MM.1S (cell line): ENCODE measurements around the gene SLC35E4.

Source experiments
- DNase-seq: peaks from one replicate; pipeline ENCODE4 v3.0.0-alpha.2; 2015
- H2AFZ ChIP-seq: fragments of 300-600 bp; sonication (generic); 2 replicates; pipeline ENCODE4 v1.6.0; 2016; ENCODE audit warnings: antibody characterized with exemption, low read length
- H3F3A ChIP-seq: fragments of 300-600 bp; sonication (generic); 2 replicates; pipeline ENCODE4 v1.6.1; 2016; ENCODE audit warnings: mild to moderate bottlenecking, antibody characterized with exemption, low read length, moderate library complexity, mixed read lengths; ENCODE audit not compliant: insufficient read depth
- H3K27ac ChIP-seq: fragments of 300-600 bp; sonication (generic); 2 replicates; pipeline ENCODE4 v1.5.1; 2016; ENCODE audit warnings: mild to moderate bottlenecking, low read length
- H3K27me3 ChIP-seq: fragments of 300-600 bp; sonication (generic); replicated peaks from 2 replicates; pipeline ENCODE4 v1.6.0; 2016; ENCODE audit warnings: low read length; ENCODE audit not compliant: insufficient read depth
- H3K36me3 ChIP-seq: fragments of 300-600 bp; sonication (generic); replicated peaks from 2 replicates; pipeline ENCODE4 v1.6.1; 2016; ENCODE audit warnings: mild to moderate bottlenecking, low read length, mixed read lengths; ENCODE audit not compliant: insufficient read depth
- H3K4me1 ChIP-seq: fragments of 300-600 bp; sonication (generic); 2 replicates; pipeline ENCODE4 v1.6.1; 2016; ENCODE audit warnings: low read length, mixed read lengths
- H3K4me2 ChIP-seq: fragments of 300-600 bp; sonication (generic); 2 replicates; pipeline ENCODE4 v1.6.0; 2016; ENCODE audit warnings: low read depth, low read length
- H3K4me3 ChIP-seq: fragments of 300-600 bp; sonication (generic); 2 replicates; pipeline ENCODE4 v1.5.1; 2016; ENCODE audit warnings: low read length, mixed read lengths
- H3K79me2 ChIP-seq: fragments of 300-600 bp; sonication (generic); 2 replicates; pipeline ENCODE4 v1.6.1; 2016; ENCODE audit warnings: mixed run types, low read length, mixed read lengths
- H3K9ac ChIP-seq: fragments of 300-600 bp; sonication (generic); 2 replicates; pipeline ENCODE4 v1.6.1; 2016; ENCODE audit warnings: low read length, mixed read lengths
- H3K9me2 ChIP-seq: fragments of 300-600 bp; sonication (generic); replicated peaks from 2 replicates; pipeline ENCODE4 v1.6.1; 2016; ENCODE audit warnings: mild to moderate bottlenecking, low read length, mixed read lengths; ENCODE audit not compliant: insufficient read depth
- H3K9me3 ChIP-seq: fragments of 300-600 bp; sonication (generic); replicated peaks from 2 replicates; pipeline ENCODE4 v1.6.1; 2016; ENCODE audit warnings: mild to moderate bottlenecking, low read length, mixed read lengths; ENCODE audit not compliant: insufficient read depth
- H4K20me1 ChIP-seq: fragments of 300-600 bp; sonication (generic); 2 replicates; pipeline ENCODE4 v1.6.1; 2016; ENCODE audit warnings: mild to moderate bottlenecking, low read length, moderate library complexity, mixed read lengths; ENCODE audit not compliant: insufficient read depth
- EZH2 ChIP-seq: fragments of 300-600 bp; sonication (generic); optimal IDR thresholded peaks from 2 replicates; pipeline ENCODE3; 2017; ENCODE audit warnings: low read depth, mild to moderate bottlenecking, antibody characterized with exemption, low read length, mixed read lengths
- EZH2phosphoT487 ChIP-seq: fragments of 300-600 bp; sonication (generic); IDR thresholded peaks from 2 replicates; pipeline ENCODE4 v1.6.1; 2018; ENCODE audit warnings: antibody characterized with exemption, low read length
- TF ChIP-seq, protein P1 (sequence below): fragments of 300-600 bp; sonication (generic); IDR thresholded peaks from 2 replicates; pipeline ENCODE4 v1.5.1; 2016; ENCODE audit warnings: antibody characterized with exemption, low read length, mixed read lengths

Gene SLC35E4

DNA sequence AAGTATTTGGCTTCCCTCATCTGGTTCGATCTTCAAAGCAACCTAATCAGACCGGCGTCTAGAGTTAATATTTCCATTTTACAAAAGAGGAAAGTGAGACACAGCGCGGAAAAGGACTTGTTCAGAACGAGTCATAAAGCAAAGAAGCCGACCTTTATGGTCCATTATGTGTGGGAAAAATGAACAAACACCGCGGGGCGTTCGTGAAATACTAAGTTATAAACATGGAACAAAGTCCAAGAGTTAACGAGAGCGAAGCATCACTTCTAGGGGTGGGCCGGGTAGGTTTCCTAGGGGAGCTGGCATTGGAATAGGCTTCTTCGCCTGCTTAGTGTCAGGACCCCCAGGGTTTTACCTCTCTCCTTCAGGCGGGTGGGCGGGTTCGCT lies 31.5 kb downstream of the SLC35E4 start:
- peak overlapping the region; percentile 95 for H2AFZ ChIP-seq
- H3K36me3 ChIP-seq, result no peaks in the 10 kb centered on the region
- H3K9me3 ChIP-seq, result no peaks in the 10 kb centered on the region
- no peaks in the 10 kb centered on the region for H4K20me1 ChIP-seq
- H3K27me3 ChIP-seq, result peaks cover 8% of the 10 kb centered on the region
- H3K9ac ChIP-seq, result peak overlapping the region; percentile 46; the same call in 1 of the 2 replicates
- H3K9me2 ChIP-seq, result no peaks in the 10 kb centered on the region
- TF ChIP-seq EZH2phosphoT487 (no peak), EZH2 (no peak)
- TF ChIP-seq, protein P1, sequence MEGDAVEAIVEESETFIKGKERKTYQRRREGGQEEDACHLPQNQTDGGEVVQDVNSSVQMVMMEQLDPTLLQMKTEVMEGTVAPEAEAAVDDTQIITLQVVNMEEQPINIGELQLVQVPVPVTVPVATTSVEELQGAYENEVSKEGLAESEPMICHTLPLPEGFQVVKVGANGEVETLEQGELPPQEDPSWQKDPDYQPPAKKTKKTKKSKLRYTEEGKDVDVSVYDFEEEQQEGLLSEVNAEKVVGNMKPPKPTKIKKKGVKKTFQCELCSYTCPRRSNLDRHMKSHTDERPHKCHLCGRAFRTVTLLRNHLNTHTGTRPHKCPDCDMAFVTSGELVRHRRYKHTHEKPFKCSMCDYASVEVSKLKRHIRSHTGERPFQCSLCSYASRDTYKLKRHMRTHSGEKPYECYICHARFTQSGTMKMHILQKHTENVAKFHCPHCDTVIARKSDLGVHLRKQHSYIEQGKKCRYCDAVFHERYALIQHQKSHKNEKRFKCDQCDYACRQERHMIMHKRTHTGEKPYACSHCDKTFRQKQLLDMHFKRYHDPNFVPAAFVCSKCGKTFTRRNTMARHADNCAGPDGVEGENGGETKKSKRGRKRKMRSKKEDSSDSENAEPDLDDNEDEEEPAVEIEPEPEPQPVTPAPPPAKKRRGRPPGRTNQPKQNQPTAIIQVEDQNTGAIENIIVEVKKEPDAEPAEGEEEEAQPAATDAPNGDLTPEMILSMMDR, result no peak
- H3F3A ChIP-seq, result no peaks in the 10 kb centered on the region
- no peaks in the 10 kb centered on the region; the same call in 1 of the 2 replicates for H3K4me1 ChIP-seq
- peak overlapping the region; percentile 99 for H3K4me2 ChIP-seq
- peak overlapping the region; percentile 83 for H3K4me3 ChIP-seq
- DNase-seq, result no peak
- H3K27ac ChIP-seq, result no peak overlapping the region
- no peaks in the 10 kb centered on the region for H3K79me2 ChIP-seq

DNA sequence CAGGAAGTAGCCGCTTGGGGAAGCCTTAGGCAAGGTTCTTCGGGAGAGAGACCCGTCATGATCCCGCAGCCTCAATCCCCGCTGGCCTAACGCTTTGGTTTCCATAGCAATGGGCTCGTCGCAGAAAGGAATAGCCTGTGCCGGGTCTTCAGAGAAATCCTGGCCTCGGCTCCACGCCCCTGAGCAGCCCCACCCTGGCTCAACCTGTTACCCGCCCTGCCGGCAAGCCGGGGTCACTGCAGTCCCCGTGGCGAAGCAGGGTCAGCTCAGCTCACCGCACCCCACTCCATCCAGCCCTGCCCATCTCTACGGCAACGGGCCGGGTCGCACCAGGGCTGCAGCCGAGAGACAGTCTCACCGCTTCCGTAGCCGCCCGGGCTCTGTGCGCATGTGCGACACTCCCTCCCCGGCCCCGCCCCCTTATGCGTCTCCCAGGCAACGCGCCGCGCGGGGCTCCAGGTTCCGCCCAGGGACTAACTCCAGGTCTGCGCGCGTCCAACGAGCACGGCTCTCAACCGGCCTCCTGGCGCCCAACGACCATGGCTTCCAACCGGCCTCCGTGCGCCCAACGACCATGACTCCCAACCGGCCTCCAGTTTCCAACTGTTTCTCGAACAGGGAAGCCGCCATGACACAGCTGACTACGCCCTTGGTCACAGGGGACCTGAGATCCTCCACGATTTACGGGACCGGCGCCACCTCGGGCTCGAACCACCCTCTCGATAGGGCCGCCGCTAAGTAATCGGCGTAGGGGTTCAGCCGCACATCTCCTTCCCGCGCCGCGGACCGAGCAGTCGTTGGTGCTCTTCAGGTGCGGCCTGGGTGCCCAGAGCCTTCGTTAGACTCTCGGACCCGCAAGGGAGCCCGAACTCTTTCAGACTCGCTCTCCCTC lies 32.2 kb downstream of the SLC35E4 start, which contains the start of gene DUSP18:
Gene DUSP18, minus strand, starts transcription at position 382 of the 892 bp plus-strand sequence. CDS start 3,872 bp downstream, outside the sequence.
- Histone ChIP-seq H3K36me3 (no peaks in the 10 kb centered on the region), H3K27ac (no peak within 1 kb of the TSS)

DNA sequence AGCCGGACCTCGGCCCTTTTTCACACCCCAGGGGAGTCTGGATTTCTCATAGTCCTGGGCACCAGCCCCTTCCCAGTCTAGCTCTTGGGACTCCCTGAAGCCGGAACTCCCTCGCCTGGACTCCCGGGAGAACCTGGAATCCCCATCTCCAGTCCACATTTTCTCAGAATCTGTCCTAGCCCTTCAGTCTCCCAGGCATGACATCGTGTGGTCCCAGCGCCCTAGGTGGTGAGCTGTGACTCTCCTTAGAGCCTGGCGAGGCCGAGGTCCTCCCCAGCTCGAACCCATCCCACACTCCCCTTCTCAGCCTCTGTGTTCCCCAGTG lies 32.8 kb downstream of the SLC35E4 start:
- Histone ChIP-seq H3K4me1 (no peaks in the 10 kb centered on the region; the same call in 1 of the 2 replicates), H3K9me3 (no peaks in the 10 kb centered on the region), H3F3A (no peaks in the 10 kb centered on the region), H3K4me3 (peak overlapping the region; percentile 83), H3K27ac (no peak overlapping the region), H4K20me1 (no peaks in the 10 kb centered on the region), H2AFZ (peak overlapping the region; percentile 95), H3K4me2 (peak overlapping the region; percentile 99), H3K27me3 (peaks cover 8% of the 10 kb centered on the region), H3K9ac (peak overlapping the region; percentile 43; the same call in 1 of the 2 replicates), H3K79me2 (no peaks in the 10 kb centered on the region), H3K9me2 (no peaks in the 10 kb centered on the region), H3K36me3 (no peaks in the 10 kb centered on the region)
- TF ChIP-seq, protein P1, result no peak
- no peak for DNase-seq

More for the DNA sequence above, 32.2 kb downstream of the SLC35E4 start, which contains the start of gene DUSP18:
- H3K27me3 ChIP-seq, result peaks cover 8% of the 10 kb centered on the region
- peak; percentile 90 for DNase-seq
- peak within 1 kb of the TSS; percentile 46; the same call in 1 of the 2 replicates for H3K9ac ChIP-seq
- no peaks in the 10 kb centered on the region; the same call in 1 of the 2 replicates for H3K4me1 ChIP-seq
- H3K4me3 ChIP-seq, result peak within 1 kb of the TSS; percentile 83
- H3K9me2 ChIP-seq, result no peaks in the 10 kb centered on the region
- H3F3A ChIP-seq, result no peaks in the 10 kb centered on the region
- H3K9me3 ChIP-seq, result no peaks in the 10 kb centered on the region
- peak within 1 kb of the TSS; percentile 95 for H2AFZ ChIP-seq
- no peaks in the 10 kb centered on the region for H3K79me2 ChIP-seq
- peak within 1 kb of the TSS; percentile 99 for H3K4me2 ChIP-seq
- no peak for TF ChIP-seq EZH2phosphoT487
- TF ChIP-seq, protein P1, result peak; percentile 42
- no peaks in the 10 kb centered on the region for H4K20me1 ChIP-seq
